GM18519 (cell line): ENCODE results near the gene RNF123.
"Not testable (repeated sequence)": the region's sequence is repeated elsewhere in the genome, so short reads cannot be mapped to it uniquely, and the experiment has no call there.

Experiments
- ATAC-seq: cut with Tn5 transposase; IDR thresholded peaks from one replicate; pipeline ENCODE4 v1.9.1; 2021; ENCODE audit warnings: mild to moderate bottlenecking, moderate library complexity; ENCODE audit not compliant: unreplicated experiment, low FRiP score

RNF123 gene

GRCh38 chr3:49733551-49733950, 44.2 kb downstream of the RNF123 start:
- no peak for ATAC-seq

- ATAC-seq = no peak
These were observed 45.4 kb downstream of the RNF123 start for GRCh38 chr3:49734752-49735151.

- ATAC-seq = no peak
These were observed 48.8 kb downstream of the RNF123 start for GRCh38 chr3:49738067-49738713.

GRCh38 chr3:49740427-49740826, 51.1 kb downstream of the RNF123 start:
- ATAC-seq = no peak

- no peak for ATAC-seq
These were observed 56.6 kb downstream of the RNF123 start for GRCh38 chr3:49745986-49746385.

GRCh38 chr3:49747792-49748480, 58.6 kb downstream of the RNF123 start:
- no peak for ATAC-seq

GRCh38 chr3:49748874-49749273, 59.5 kb downstream of the RNF123 start:
- ATAC-seq = not testable (repeated sequence)

- no peak for ATAC-seq
These were observed 60.7 kb downstream of the RNF123 start for GRCh38 chr3:49750056-49750455.

GRCh38 chr3:49751501-49751900, 62.1 kb downstream of the RNF123 start:
- no peak for ATAC-seq

GRCh38 chr3:49754536-49754935, 65.2 kb downstream of the RNF123 start:
- ATAC-seq = no peak

GRCh38 chr3:49756036-49756435, 66.7 kb downstream of the RNF123 start:
- ATAC-seq = no peak

- ATAC-seq = no peak
These were observed 67.8 kb downstream of the RNF123 start for GRCh38 chr3:49757197-49757596.

GRCh38 chr3:49759226-49759625, 69.9 kb downstream of the RNF123 start:
- no peak for ATAC-seq

- ATAC-seq = no peak
These were observed 72.3 kb downstream of the RNF123 start for GRCh38 chr3:49761661-49762060.

GRCh38 chr3:49763981-49764380, 74.6 kb downstream of the RNF123 start:
- ATAC-seq = no peak

GRCh38 chr3:49769286-49769915, 80.0 kb downstream of the RNF123 start:
- ATAC-seq = no peak

GRCh38 chr3:49769926-49770325, 80.6 kb downstream of the RNF123 start:
- no peak for ATAC-seq
